HCT116 (cell line): ENCODE data around the gene ATXN1. TPM values are rescaled to one million over a fixed set of nuclear protein-coding genes. Genes with fewer than 3 reads are reported as not detected.

Experiments
- ATAC-seq: fragments of 200-7000 bp; cut with Tn5 transposase; 2 replicates; pipeline ENCODE4 v1.9.1; 2020; ENCODE audit warnings: mild to moderate bottlenecking, moderate library complexity
- BruUV-seq: library from RNA; stranded (reverse); fragments of 400-500 nt; replicated peaks from 2 replicates; lab custom pipeline; 2021; lab: Mats Ljungman, UMichigan
- CTCF ChIA-PET: fragments of 300-600 bp; sonication (Branson Sonifier 250); formaldehyde crosslinking; loops from one replicate; lab custom pipeline; 2021; ENCODE audit warnings: antibody characterized with exemption; lab: Charles Lee
- POLR2A ChIA-PET: fragments of 300-600, 350-600 bp; sonication (Branson Sonifier 250); formaldehyde crosslinking; loops from one replicate; lab custom pipeline; 2021; ENCODE audit warnings: antibody characterized with exemption; lab: Charles Lee
- RAD21 ChIA-PET, 2 experiments: fragments of 300-600 bp; sonication (Branson Sonifier 250); formaldehyde crosslinking; loops; one replicate each; lab custom pipeline; 2023; ENCODE audit warnings: low total read pairs in 2 of 2; ENCODE audit not compliant: uncharacterized antibody in 2 of 2, unreplicated experiment in 2 of 2, low non-redundant PET in 1 of 2; lab: Charles Lee
- DNase-seq: peaks from one replicate; pipeline ENCODE4 v3.0.0-alpha.2; 2010; ENCODE audit warnings: low read depth, low spot score
- H2AFZ ChIP-seq: fragments of 200-600 bp; shearing (Covaris generic), sonication (generic); 2 replicates; pipeline ENCODE4 v1.6.1; 2017; ENCODE audit warnings: low read depth, mixed run types, mixed read lengths, antibody characterized with exemption, low read length; ENCODE audit not compliant: poor library complexity, severe bottlenecking
- H3K27ac ChIP-seq: 2 replicates; pipeline ENCODE4 v1.5.1; 2012; ENCODE audit warnings: low read depth, low read length
- H3K27me3 ChIP-seq: fragments of 200-600 bp; sonication (generic); 2 replicates; pipeline ENCODE4 v1.6.1; 2016; ENCODE audit warnings: mixed run types, low read length, mixed read lengths; ENCODE audit not compliant: insufficient read depth
- H3K36me3 ChIP-seq, 2 experiments: fragments of 200-500 bp in 1 of 2; fragments of 200-600 bp in 1 of 2; sonication (Bioruptor generic) in 1 of 2; sonication (generic) in 1 of 2; 2 replicates each; pipeline versions ENCODE4 v1.5.1 to v1.6.1; 2014 to 2016; ENCODE audit warnings: low read length in 2 of 2, inconsistent platforms in 1 of 2, mixed read lengths in 1 of 2, mixed run types in 1 of 2; ENCODE audit not compliant: insufficient read depth in 2 of 2, control insufficient read depth in 1 of 2
- H3K4me1 ChIP-seq, 2 experiments: fragments of 200-600 bp in 1 of 2; sonication (generic) in 1 of 2; 2 replicates each; pipeline versions ENCODE4 v1.5.1 to v1.6.1; 2012 to 2017; ENCODE audit warnings: low read length in 2 of 2, inconsistent platforms in 1 of 2, mild to moderate bottlenecking in 1 of 2, mixed read lengths in 1 of 2, mixed run types in 1 of 2, moderate library complexity in 1 of 2; ENCODE audit not compliant: insufficient read depth in 2 of 2, control insufficient read depth in 1 of 2
- H3K4me2 ChIP-seq: fragments of 200-600 bp; sonication (generic); 2 replicates; pipeline ENCODE4 v1.6.1; 2017; ENCODE audit warnings: mixed run types, low read length, mixed read lengths
- H3K4me3 ChIP-seq, 2 experiments: fragments of 200-600 bp in 1 of 2; sonication (generic) in 1 of 2; replicated peaks in 1 of 2; 2 replicates each; pipeline ENCODE4 v1.5.1; 2011 to 2016; ENCODE audit warnings: low read length in 2 of 2, control low read depth in 1 of 2, low read depth in 1 of 2, mild to moderate bottlenecking in 1 of 2, mixed read lengths in 1 of 2, mixed run types in 1 of 2
- H3K79me2 ChIP-seq: fragments of 200-600 bp; sonication (generic); 2 replicates; pipeline ENCODE4 v1.6.1; 2017; ENCODE audit warnings: mild to moderate bottlenecking, mixed run types, low read length, moderate library complexity, mixed read lengths; ENCODE audit not compliant: insufficient read depth
- H3K9ac ChIP-seq: fragments of 200-600 bp; sonication (generic); 2 replicates; pipeline ENCODE4 v1.6.1; 2016; ENCODE audit warnings: low read length, mixed read lengths
- H3K9me2 ChIP-seq: fragments of 200-600 bp; sonication (generic), shearing (Covaris generic); 2 replicates; pipeline ENCODE4 v1.6.1; 2017; ENCODE audit warnings: mixed run types, mild to moderate bottlenecking, moderate library complexity; ENCODE audit not compliant: insufficient read depth
- H3K9me3 ChIP-seq, 2 experiments: fragments of 200-500 bp in 1 of 2; fragments of 200-600 bp in 1 of 2; sonication (Bioruptor generic) in 1 of 2; sonication (generic) in 1 of 2; 2 replicates each; pipeline ENCODE4 v1.6.1; 2014 to 2017; ENCODE audit warnings: low read length in 2 of 2, mixed read lengths in 2 of 2, inconsistent platforms in 1 of 2, low read depth in 1 of 2, mild to moderate bottlenecking in 1 of 2, mixed run types in 1 of 2, moderate library complexity in 1 of 2; ENCODE audit not compliant: control insufficient read depth in 1 of 2, insufficient read depth in 1 of 2
- H4K20me1 ChIP-seq: fragments of 200-600 bp; sonication (generic), shearing (Covaris generic); 2 replicates; pipeline ENCODE4 v1.6.1; 2017; ENCODE audit warnings: mixed run types, mild to moderate bottlenecking, moderate library complexity; ENCODE audit not compliant: insufficient read depth
- CBX3 ChIP-seq: IDR thresholded peaks from 2 replicates; pipeline ENCODE4 v1.6.1; 2012; ENCODE audit warnings: low read depth
- CEBPB ChIP-seq: IDR thresholded peaks from 2 replicates; pipeline ENCODE4 v1.6.1; 2012; ENCODE audit warnings: low read depth
- CTCF ChIP-seq, 3 experiments: fragments of 200-600 bp in 1 of 3; sonication (generic) in 1 of 3; IDR thresholded peaks in 2 of 3; conservative IDR thresholded peaks in 1 of 3; 2 replicates each; pipeline ENCODE4 v1.5.1; 2012 to 2017; ENCODE audit warnings: low read depth in 2 of 3, low read length in 2 of 3, antibody characterized with exemption in 1 of 3, borderline replicate concordance in 1 of 3, control low read depth in 1 of 3, mild to moderate bottlenecking in 1 of 3, mixed read lengths in 1 of 3, mixed run types in 1 of 3, moderate library complexity in 1 of 3; ENCODE audit not compliant: insufficient read depth in 1 of 3
- EZH2 ChIP-seq: fragments of 200-600 bp; sonication (generic); IDR thresholded peaks from 2 replicates; pipeline ENCODE4 v1.6.1; 2017; ENCODE audit warnings: antibody characterized with exemption, mixed run types
- EZH2phosphoT487 ChIP-seq: fragments of 200-600 bp; IDR thresholded peaks from 2 replicates; pipeline ENCODE4 v1.6.1; 2018; ENCODE audit warnings: antibody characterized with exemption, borderline replicate concordance
- JUND ChIP-seq: IDR thresholded peaks from 2 replicates; pipeline ENCODE4 v1.6.1; 2012
- POLR2AphosphoS5 ChIP-seq: IDR thresholded peaks from 2 replicates; pipeline ENCODE4 v1.6.1; 2011; ENCODE audit warnings: mild to moderate bottlenecking, low read depth, low read length, moderate library complexity
- REST ChIP-seq: IDR thresholded peaks from 2 replicates; pipeline ENCODE4 v1.6.1; 2012; ENCODE audit warnings: low read depth
- SIN3A ChIP-seq: IDR thresholded peaks from 2 replicates; pipeline ENCODE4 v1.6.1; 2012; ENCODE audit warnings: low read depth
- SP1 ChIP-seq: IDR thresholded peaks from 2 replicates; pipeline ENCODE4 v1.6.1; 2012; ENCODE audit warnings: low read depth
- TCF7L2 ChIP-seq: IDR thresholded peaks from 2 replicates; pipeline ENCODE4 v1.7.0; 2011; ENCODE audit warnings: borderline replicate concordance, inconsistent platforms; ENCODE audit not compliant: insufficient read depth, insufficient read length; ENCODE audit errors: extremely low read depth
- YY1 ChIP-seq: IDR thresholded peaks from 2 replicates; pipeline ENCODE4 v1.6.1; 2011; ENCODE audit warnings: low read length, low read depth, moderate library complexity, mild to moderate bottlenecking; ENCODE audit not compliant: insufficient replicate concordance; ENCODE audit errors: extremely low read depth
- ZBTB33 ChIP-seq: IDR thresholded peaks from 2 replicates; pipeline ENCODE4 v1.6.1; 2011; ENCODE audit warnings: mild to moderate bottlenecking, low read length, moderate library complexity; ENCODE audit not compliant: insufficient replicate concordance; ENCODE audit errors: extremely low read depth
- ZNF274 ChIP-seq: fragments of 200-500 bp; sonication (Bioruptor generic); IDR thresholded peaks from 2 replicates; pipeline ENCODE4 v1.6.1; 2014; ENCODE audit warnings: mild to moderate bottlenecking, low read depth, low read length, inconsistent platforms
- intact Hi-C: fragments of 100-400 bp; cut with micrococcal nuclease; formaldehyde crosslinking; loops from 2 replicates; pipeline ENCODE4 v1.10.0; 2022
- total RNA-seq: library from RNA; stranded (reverse); gene quantifications from one replicate; pipeline ENCODE4 v1.2.1, GENCODE V29; 2021; ENCODE audit not compliant: unreplicated experiment
- TF ChIP-seq, protein P1 (sequence below): IDR thresholded peaks from 2 replicates; pipeline ENCODE4 v1.6.1; 2012

The ATXN1 gene
- total RNA-seq, 1 experiment from 2014 or later: 21.0 TPM

- Histone ChIP-seq H2AFZ (peak overlapping the region; percentile 67), H3K9me3 (no peaks in the 10 kb centered on the region), H3K27me3 (no peaks in the 10 kb centered on the region), H3K36me3 (no peaks in the 10 kb centered on the region), H4K20me1 (no peaks in the 10 kb centered on the region), H3K27ac (peak overlapping the region; percentile 81), H3K9ac (peak overlapping the region; percentile 75), H3K4me3 (peak overlapping the region; percentile 53 to 89), H3K9me2 (no peaks in the 10 kb centered on the region), H3K4me2 (peak overlapping the region; percentile 89), H3K79me2 (peaks cover 4% of the 10 kb centered on the region; the same call in 1 of the 2 replicates), H3K4me1 (peaks cover 49 to 73% of the 10 kb centered on the region in 2 experiments)
- DNase-seq (peak; percentile 83), ATAC-seq (peak; percentile 16)
- POLR2A ChIA-PET: interaction anchor here (0.7 to 2.0 kb wide), 9 partner anchors 11 to 129 kb away, joined by 3 to 11 read pairs (median 3); no protein-coding TSS in a partner anchor
- intact Hi-C loops: loop anchor here (1.0 to 5.0 kb wide), 4 partner anchors 36 to 324 kb away; no protein-coding TSS in a partner anchor
- CTCF ChIA-PET: interaction anchor here (0.7 to 4.1 kb wide), 32 partner anchors 9 to 446 kb away, joined by 3 to 32 read pairs (median 4); no protein-coding TSS in a partner anchor
- TSS peak; percentile 59 for BruUV-seq
- RAD21 ChIA-PET: interaction anchor here (0.8 to 1.4 kb wide), 3 partner anchors 24 to 324 kb away, joined by 3 to 5 read pairs (median 3); no protein-coding TSS in a partner anchor
- TF ChIP-seq ZNF274: no peak
- TF ChIP-seq YY1: no peak
- TF ChIP-seq EZH2phosphoT487: no peak
- no peak; the same call in 1 of the 2 replicates for TF ChIP-seq SP1
- peak; percentile 20; the same call in 1 of the 2 replicates for TF ChIP-seq SIN3A
- TF ChIP-seq REST: no peak
- no peak for TF ChIP-seq EZH2
- TF ChIP-seq JUND: peak; percentile 54; the same call in 1 of the 2 replicates
- peak; percentile 55 for TF ChIP-seq TCF7L2
- TF ChIP-seq, protein P1, sequence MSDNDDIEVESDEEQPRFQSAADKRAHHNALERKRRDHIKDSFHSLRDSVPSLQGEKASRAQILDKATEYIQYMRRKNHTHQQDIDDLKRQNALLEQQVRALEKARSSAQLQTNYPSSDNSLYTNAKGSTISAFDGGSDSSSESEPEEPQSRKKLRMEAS: peak; percentile 59; the same call in 1 of the 2 replicates
- TF ChIP-seq CEBPB: peak; percentile 63; the same call in 1 of the 2 replicates
- TF ChIP-seq CTCF (IDR thresholded peaks at IDR 0.05 in 2 of 3, conservative IDR thresholded peaks at IDR 0.05 in 1 of 3; ENCODE audit: borderline replicate concordance in 1 of 3, insufficient read depth in 1 of 3, low read depth in 2 of 3, low read length in 2 of 3): peak; percentile 75 to 80 (median 76); a peak in 5 of 6 replicates
- no peak for TF ChIP-seq ZBTB33
- 0 out of 2 replicates have a peak, but pooled peaks have one; percentile 13 for TF ChIP-seq CBX3
- TF ChIP-seq POLR2AphosphoS5: peak; percentile 25; the same call in 1 of the 2 replicates
These were observed 1.6 kb upstream of the ATXN1 start for GRCh38 chr6:16762550-16763477.
